ENCODE measurements around the gene DUSP10. TPM values are rescaled to one million over a fixed set of nuclear protein-coding genes. Genes with fewer than 3 reads are reported as not detected.

Gene DUSP10
- 8.0 and 26.8 TPM in 2 replicates for total RNA-seq (ENCODE audit: low replicate concordance)

- DNase-seq (ENCODE audit: low read depth), result peak; percentile 99
- no peak for TF ChIP-seq CTCF (IDR thresholded peaks at IDR 0.05; ENCODE audit: insufficient read depth, low read length)
- peak within 1 kb of the TSS; percentile 98 for H3K4me3 ChIP-seq (ENCODE audit: low read depth, low read length)
These were observed at the start of gene DUSP10 for GRCh38 chr1:221741703-221742554. Gene DUSP10, minus strand, starts transcription at chr1:221742089. Its CDS starts 2,345 bp downstream, at chr1:221739744.

- TF ChIP-seq CTCF (IDR thresholded peaks at IDR 0.05; ENCODE audit: insufficient read depth, low read length), result no peak
- H3K4me3 ChIP-seq (ENCODE audit: low read depth, low read length), result no peak overlapping the region
- no peak for DNase-seq (ENCODE audit: low read depth)
These were observed 46.6 kb upstream of the DUSP10 start for GRCh38 chr1:221788466-221788865.

GRCh38 chr1:221786647-221787046, 44.8 kb upstream of the DUSP10 start:
- no peak for TF ChIP-seq CTCF (IDR thresholded peaks at IDR 0.05; ENCODE audit: insufficient read depth, low read length)
- H3K4me3 ChIP-seq (ENCODE audit: low read depth, low read length), result no peak overlapping the region
- DNase-seq (ENCODE audit: low read depth), result no peak

GRCh38 chr1:221783936-221784335, 42.0 kb upstream of the DUSP10 start:
- no peak for DNase-seq (ENCODE audit: low read depth)
- no peak for TF ChIP-seq CTCF (IDR thresholded peaks at IDR 0.05; ENCODE audit: insufficient read depth, low read length)
- no peak overlapping the region for H3K4me3 ChIP-seq (ENCODE audit: low read depth, low read length)

- TF ChIP-seq CTCF (IDR thresholded peaks at IDR 0.05; ENCODE audit: insufficient read depth, low read length), result no peak
These were observed 41.5 kb upstream of the DUSP10 start for GRCh38 chr1:221783437-221783836.

GRCh38 chr1:221782970-221783369, 41.1 kb upstream of the DUSP10 start:
- no peak overlapping the region for H3K4me3 ChIP-seq (ENCODE audit: low read depth, low read length)
- DNase-seq (ENCODE audit: low read depth), result no peak
- no peak for TF ChIP-seq CTCF (IDR thresholded peaks at IDR 0.05; ENCODE audit: insufficient read depth, low read length)

More at GRCh38 chr1:221783437-221783836, 41.5 kb upstream of the DUSP10 start:
- DNase-seq (ENCODE audit: low read depth), result no peak
- H3K4me3 ChIP-seq (ENCODE audit: low read depth, low read length), result no peak overlapping the region

Measured in fibroblast of the aortic adventitia (primary cell).